Hepatocyte (in vitro differentiated cells): Measurements from ENCODE around the gene CACHD1. TPM values are rescaled to one million over a fixed set of nuclear protein-coding genes. Genes with fewer than 3 reads are reported as not detected.

ENCODE experiments used
- DNase-seq: peaks from one replicate; pipeline ENCODE4 v3.0.0-alpha.2; 2016; ENCODE audit warnings: low spot score
- H2AFZ ChIP-seq: fragments of 200-600 bp; sonication (generic); 2 replicates; pipeline ENCODE4 v1.6.0; 2016; ENCODE audit warnings: antibody characterized with exemption, mild to moderate bottlenecking
- H3K27ac ChIP-seq: fragments of 200-600 bp; sonication (generic); 2 replicates; pipeline ENCODE4 v1.5.1; 2016; ENCODE audit warnings: mild to moderate bottlenecking
- H3K27me3 ChIP-seq: fragments of 200-600 bp; sonication (generic); 2 replicates; pipeline ENCODE4 v1.6.1; 2016
- H3K36me3 ChIP-seq: fragments of 200-600 bp; sonication (generic); replicated peaks from 2 replicates; pipeline ENCODE4 v1.5.1; 2016; ENCODE audit warnings: low read depth; ENCODE audit not compliant: insufficient read depth
- H3K4me1 ChIP-seq: fragments of 200-600 bp; sonication (generic); 2 replicates; pipeline ENCODE4 v1.5.1; 2016; ENCODE audit warnings: mild to moderate bottlenecking, moderate library complexity; ENCODE audit not compliant: insufficient read depth
- H3K4me2 ChIP-seq: fragments of 200-600 bp; sonication (generic); 2 replicates; pipeline ENCODE4 v1.6.0; 2016
- H3K4me3 ChIP-seq: fragments of 200-600 bp; sonication (generic); 2 replicates; pipeline ENCODE4 v1.5.1; 2016; ENCODE audit warnings: mild to moderate bottlenecking
- H3K79me2 ChIP-seq: fragments of 200-600 bp; sonication (generic); 2 replicates; pipeline ENCODE4 v1.6.0; 2017; ENCODE audit warnings: mild to moderate bottlenecking
- H3K9me2 ChIP-seq: fragments of 200-600 bp; sonication (generic); replicated peaks from 2 replicates; pipeline ENCODE4 v1.6.0; 2017; ENCODE audit warnings: mild to moderate bottlenecking; ENCODE audit not compliant: insufficient read depth
- H3K9me3 ChIP-seq: fragments of 200-600 bp; sonication (generic); 2 replicates; pipeline ENCODE4 v1.5.1; 2016; ENCODE audit warnings: low read depth, mild to moderate bottlenecking
- H4K20me1 ChIP-seq: fragments of 200-600 bp; sonication (generic); 2 replicates; pipeline ENCODE4 v1.6.0; 2016; ENCODE audit warnings: mild to moderate bottlenecking; ENCODE audit not compliant: insufficient read depth, poor library complexity, severe bottlenecking
- CTCF ChIP-seq: fragments of 200-600 bp; sonication (generic); IDR thresholded peaks from 2 replicates; pipeline ENCODE4 v1.5.1; 2016; ENCODE audit warnings: antibody characterized with exemption, mild to moderate bottlenecking; ENCODE audit not compliant: poor library complexity
- EZH2 ChIP-seq: fragments of 200-600 bp; sonication (generic); IDR thresholded peaks from 2 replicates; pipeline ENCODE4 v1.6.1; 2016; ENCODE audit warnings: antibody characterized with exemption, mild to moderate bottlenecking, borderline replicate concordance
- EZH2phosphoT487 ChIP-seq: fragments of 200-600 bp; sonication (generic); IDR thresholded peaks from one replicate; pipeline ENCODE4 v1.6.1; 2018; ENCODE audit warnings: antibody characterized with exemption, mild to moderate bottlenecking, low read depth, moderate library complexity; ENCODE audit not compliant: unreplicated experiment, severe bottlenecking
- WGBS: methylation state at CpG from one replicate; pipeline ENCODE4 v1.1.6; 2016; ENCODE audit warnings: low lambda C conversion rate; ENCODE audit errors: missing lambda C conversion rate; 5-methylcytosine and 5-hydroxymethylcytosine counted together
- polyA plus RNA-seq: library from polyadenylated mRNA; unstranded; fragments of >200 nt; fragmentation: Nextera tagmentation; extraction: Ambion mirVana; gene quantifications from 2 replicates; pipeline ENCODE4 v1.2.1, GENCODE V29; 2016
- total RNA-seq: library from RNA; depleted of rRNA; stranded (reverse); fragments of >200 nt; gene quantifications from 2 replicates; pipeline ENCODE4 v1.2.3, GENCODE V29; 2014

Gene CACHD1
- total and polyA plus RNA-seq, 2 experiments from 2014 or later = 23.8 to 39.7 TPM

- no peaks in the 10 kb centered on the region for H3K36me3 ChIP-seq
- TF ChIP-seq EZH2phosphoT487 = no peak
- no peak for TF ChIP-seq EZH2
- no peak for TF ChIP-seq CTCF
- no peak overlapping the region for H3K27ac ChIP-seq
- peaks cover 95% of the 10 kb centered on the region for H3K79me2 ChIP-seq
- peaks cover 17% of the 10 kb centered on the region for H3K4me1 ChIP-seq
- H3K9me3 ChIP-seq = no peaks in the 10 kb centered on the region
- H4K20me1 ChIP-seq = peaks cover 2% of the 10 kb centered on the region
- no peak for DNase-seq
- no peak overlapping the region for H3K4me3 ChIP-seq
- no peak overlapping the region for H3K4me2 ChIP-seq
- H2AFZ ChIP-seq = no peak overlapping the region
- no peaks in the 10 kb centered on the region for H3K9me2 ChIP-seq
- H3K27me3 ChIP-seq = no peaks in the 10 kb centered on the region
Measured at GRCh38 chr1:64522740-64523139, 52.8 kb downstream of the CACHD1 start.

- Histone ChIP-seq H2AFZ (no peak overlapping the region), H3K79me2 (peaks cover 95% of the 10 kb centered on the region), H3K27ac (peak overlapping the region; percentile 29), H3K36me3 (no peaks in the 10 kb centered on the region), H4K20me1 (peaks cover 7% of the 10 kb centered on the region), H3K4me1 (peaks cover 17% of the 10 kb centered on the region), H3K27me3 (no peaks in the 10 kb centered on the region), H3K4me2 (peak overlapping the region; percentile 15), H3K9me2 (no peaks in the 10 kb centered on the region), H3K9me3 (no peaks in the 10 kb centered on the region), H3K4me3 (no peak overlapping the region)
- 57% methylated on average over 5 of the region's 5 CpGs for WGBS
- no peak for TF ChIP-seq EZH2phosphoT487
- no peak for DNase-seq
Measured at GRCh38 chr1:64523413-64524337, 53.7 kb downstream of the CACHD1 start.

GRCh38 chr1:64524614-64525013 lies 54.7 kb downstream of the CACHD1 start:
- 97% methylated on average over 2 of the region's 2 CpGs for WGBS
- TF ChIP-seq CTCF (no peak), EZH2 (no peak), EZH2phosphoT487 (no peak)
- Histone ChIP-seq H4K20me1 (peaks cover 7% of the 10 kb centered on the region), H3K27me3 (no peaks in the 10 kb centered on the region), H3K9me3 (no peaks in the 10 kb centered on the region), H2AFZ (no peak overlapping the region), H3K4me3 (no peak overlapping the region), H3K36me3 (no peaks in the 10 kb centered on the region), H3K27ac (no peak overlapping the region), H3K79me2 (peaks cover 95% of the 10 kb centered on the region), H3K9me2 (no peaks in the 10 kb centered on the region), H3K4me1 (peaks cover 14% of the 10 kb centered on the region), H3K4me2 (no peak overlapping the region)
- no peak for DNase-seq

- H3K27ac ChIP-seq = no peak overlapping the region
- no peaks in the 10 kb centered on the region for H3K36me3 ChIP-seq
- no peaks in the 10 kb centered on the region for H3K9me2 ChIP-seq
- TF ChIP-seq CTCF (no peak), EZH2 (no peak), EZH2phosphoT487 (no peak)
- H3K4me3 ChIP-seq = no peak overlapping the region
- peak overlapping the region; percentile 19 for H3K4me2 ChIP-seq
- no peaks in the 10 kb centered on the region for H3K27me3 ChIP-seq
- H3K79me2 ChIP-seq = peaks cover 95% of the 10 kb centered on the region
- H2AFZ ChIP-seq = no peak overlapping the region
- 91% methylated on average over 3 of the region's 3 CpGs for WGBS
- H3K9me3 ChIP-seq = no peaks in the 10 kb centered on the region
- peaks cover 11% of the 10 kb centered on the region for H3K4me1 ChIP-seq
- peaks cover 8% of the 10 kb centered on the region for H4K20me1 ChIP-seq
- no peak for DNase-seq
Measured at GRCh38 chr1:64525116-64525686, 55.3 kb downstream of the CACHD1 start.
